ENCODE data around the gene CD8A. TPM values are rescaled to one million over a fixed set of nuclear protein-coding genes. Genes with fewer than 3 reads are reported as not detected.

CD8A gene
- polyA plus RNA-seq, 3 donors = 0.62 to 4.1 (median 1.7) TPM

DNA sequence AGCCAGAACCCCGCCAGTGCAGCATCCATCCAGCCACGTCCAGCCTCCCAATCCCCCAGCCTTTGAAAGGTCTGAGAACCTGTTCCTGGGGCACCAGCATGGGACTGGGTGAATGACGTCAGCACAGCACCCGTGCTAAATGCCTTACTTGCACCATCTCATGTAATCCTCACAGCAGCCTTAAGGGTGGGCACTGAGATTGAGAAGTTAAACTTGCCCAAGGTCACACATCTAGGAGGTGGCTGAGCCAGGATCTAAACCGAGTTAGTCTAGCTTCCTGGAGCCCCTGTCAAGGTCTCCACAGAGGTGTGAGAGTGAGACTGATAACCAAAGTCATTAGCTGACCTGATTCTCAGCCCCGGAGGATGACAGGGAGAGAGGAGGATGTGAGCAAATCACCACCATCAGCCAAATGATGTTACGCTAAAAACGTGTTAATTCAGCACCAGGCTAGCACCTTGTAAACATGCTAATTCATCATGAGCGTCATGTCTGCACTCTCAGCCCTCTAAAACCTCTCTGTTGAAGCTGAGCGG lies 4.6 kb downstream of the CD8A start:
- 39 to 62% (median 59%) methylated on average over 10 of the region's 10 CpGs for WGBS, 3 donors
- no peak overlapping the region for H3K27ac ChIP-seq (ENCODE audit: low read depth, low read length)

DNA sequence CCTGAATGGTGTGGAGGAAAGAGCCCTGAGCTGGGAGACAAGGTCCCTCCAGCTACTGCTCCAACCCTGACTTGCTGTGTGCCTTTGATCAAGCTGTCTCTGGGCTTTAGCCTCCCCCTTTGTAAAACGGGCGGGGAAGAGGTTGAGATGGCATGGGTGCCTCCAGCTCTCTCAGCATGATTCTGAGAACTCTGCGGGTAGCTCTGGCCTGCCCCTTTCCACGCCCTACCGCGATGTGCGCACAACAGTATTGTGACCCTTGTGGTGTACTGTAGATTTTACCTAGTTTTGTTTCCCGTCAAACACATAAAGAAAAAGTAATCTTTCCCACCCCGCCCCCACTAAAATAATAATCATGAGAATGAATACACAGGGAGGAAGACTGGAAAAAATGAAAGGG lies 5.3 kb downstream of the CD8A start:
- WGBS, 3 donors = 78 to 95% (median 92%) methylated on average over 9 of the region's 9 CpGs
- no peak overlapping the region for H3K27ac ChIP-seq (ENCODE audit: low read depth, low read length)

DNA sequence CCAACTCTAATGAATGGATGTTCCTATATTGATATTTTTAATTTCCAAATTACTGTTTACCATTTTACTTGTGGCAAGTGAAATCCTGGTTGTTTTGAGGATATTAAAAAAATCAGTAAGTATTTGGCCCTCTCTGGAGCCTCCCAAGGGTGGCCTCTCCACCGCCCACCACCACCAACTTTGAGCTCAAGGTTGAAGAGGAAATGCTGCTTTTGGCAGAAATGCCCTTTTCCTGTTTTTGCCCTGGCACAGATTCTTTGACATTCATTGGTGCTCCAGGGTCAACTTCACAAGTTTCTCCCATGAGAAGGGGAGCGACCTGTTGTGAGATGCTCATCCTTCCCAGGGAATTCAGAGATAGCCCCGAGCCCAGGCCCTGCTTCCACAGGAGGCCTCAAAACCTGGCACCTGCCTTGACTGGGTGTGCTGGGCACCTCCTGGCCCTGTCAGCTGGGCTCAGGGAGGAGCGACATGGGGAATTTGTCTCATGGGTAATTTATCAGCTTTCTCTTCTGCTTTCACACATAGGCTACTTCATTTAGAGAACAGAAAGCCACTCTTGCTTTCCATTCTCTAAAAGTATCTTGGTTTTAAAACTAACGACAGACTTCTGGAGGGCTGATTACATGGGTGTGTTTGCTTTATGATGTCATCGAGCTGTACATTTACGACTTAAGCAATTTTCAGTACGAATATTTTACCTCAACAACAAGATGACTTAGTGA lies 6.9 kb downstream of the CD8A start:
- H3K27ac ChIP-seq (ENCODE audit: low read depth, low read length) = no peak overlapping the region
- WGBS, 3 donors = 70 to 78% (median 74%) methylated on average over 8 of the region's 8 CpGs

DNA sequence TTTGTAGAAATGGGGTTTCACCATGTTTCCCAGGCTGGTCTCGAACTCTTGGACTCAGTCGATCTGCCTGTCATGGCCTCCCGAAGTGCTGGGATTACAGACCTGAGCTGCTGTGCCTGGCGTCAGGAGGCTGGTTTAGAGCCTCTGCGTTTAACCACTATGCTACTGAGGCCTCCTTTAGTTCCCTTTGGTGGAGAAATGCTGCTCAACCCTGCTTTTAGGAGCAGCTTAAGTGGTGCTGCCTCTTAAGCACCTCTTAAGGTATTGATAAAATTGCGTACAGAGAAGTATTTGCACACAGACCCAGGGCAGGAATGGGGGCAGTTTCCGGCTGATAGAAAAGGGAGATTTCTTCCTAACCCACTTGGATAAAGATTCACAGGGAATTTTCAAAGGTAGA lies 8.0 kb downstream of the CD8A start:
- WGBS, 3 donors = 85 to 90% (median 90%) methylated on average over 7 of the region's 7 CpGs
- H3K27ac ChIP-seq (ENCODE audit: low read depth, low read length) = no peak overlapping the region

DNA sequence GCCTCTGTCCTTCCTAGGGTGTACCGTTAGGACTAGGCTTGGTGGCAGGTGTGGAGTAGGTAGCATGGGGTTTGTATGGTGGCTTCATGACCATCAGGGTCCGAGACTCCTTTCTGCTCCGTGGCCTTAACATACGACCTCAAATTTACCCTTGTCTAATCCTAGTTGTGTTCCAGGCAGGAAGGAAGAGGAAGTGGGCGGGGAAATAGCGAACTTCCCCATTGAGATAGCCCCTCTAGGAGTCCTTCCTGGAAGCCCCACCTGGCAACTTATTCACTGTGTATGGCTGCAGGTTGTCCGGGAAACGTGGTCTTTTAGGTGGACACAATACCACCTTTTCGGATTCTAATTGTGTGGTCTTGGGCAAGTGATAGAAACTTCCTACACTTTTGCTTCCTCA lies 9.3 kb downstream of the CD8A start:
- no peak overlapping the region for H3K27ac ChIP-seq (ENCODE audit: low read depth, low read length)
- 59 to 80% (median 60%) methylated on average over 9 of the region's 9 CpGs for WGBS, 3 donors

DNA sequence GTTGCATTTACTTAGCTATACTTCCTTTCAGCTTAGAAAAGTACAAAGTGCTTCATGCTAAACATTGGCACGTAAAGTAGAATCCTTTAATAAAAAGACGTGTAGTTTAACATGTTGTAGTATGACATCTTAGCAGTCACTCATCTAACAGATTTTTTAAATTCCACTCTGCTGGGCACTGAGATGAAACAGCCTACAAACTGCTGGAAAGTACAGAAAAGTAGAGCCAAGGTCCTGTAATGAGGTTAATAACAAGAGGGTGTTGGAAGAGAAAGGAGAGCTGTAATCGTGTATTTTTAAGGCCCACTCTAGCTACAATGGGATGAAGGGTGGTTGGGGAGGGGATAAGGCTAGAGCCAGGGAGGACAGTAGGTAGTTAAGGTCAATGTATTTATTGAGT lies 10.7 kb downstream of the CD8A start:
- no peak overlapping the region for H3K27ac ChIP-seq (ENCODE audit: low read depth, low read length)
- WGBS, 3 donors = 61 to 78% (median 75%) methylated on average over 3 of the region's 3 CpGs

DNA sequence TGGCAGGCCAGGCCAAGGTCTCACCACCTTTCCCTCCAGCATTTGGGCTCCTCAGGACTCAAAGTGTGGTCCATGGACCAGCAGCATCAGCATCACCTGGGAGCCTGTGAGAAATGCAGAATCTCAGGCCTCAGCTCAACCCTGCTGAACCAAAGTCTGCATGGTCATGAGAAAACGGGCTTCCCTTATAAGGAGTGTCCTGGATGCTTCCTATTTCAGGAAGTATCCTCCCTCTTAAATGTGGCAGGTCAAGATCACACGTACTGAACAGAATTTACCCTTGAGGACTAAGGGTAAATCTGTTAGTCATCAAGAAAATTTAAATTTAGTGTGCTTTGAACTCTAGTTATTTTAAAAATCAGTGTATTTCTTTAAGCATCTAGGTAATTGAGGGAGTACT lies 11.8 kb downstream of the CD8A start:
- H3K27ac ChIP-seq (ENCODE audit: low read depth, low read length) = no peak overlapping the region
- WGBS, 3 donors = 29 to 61% (median 41%) methylated on average over 2 of the region's 2 CpGs

DNA sequence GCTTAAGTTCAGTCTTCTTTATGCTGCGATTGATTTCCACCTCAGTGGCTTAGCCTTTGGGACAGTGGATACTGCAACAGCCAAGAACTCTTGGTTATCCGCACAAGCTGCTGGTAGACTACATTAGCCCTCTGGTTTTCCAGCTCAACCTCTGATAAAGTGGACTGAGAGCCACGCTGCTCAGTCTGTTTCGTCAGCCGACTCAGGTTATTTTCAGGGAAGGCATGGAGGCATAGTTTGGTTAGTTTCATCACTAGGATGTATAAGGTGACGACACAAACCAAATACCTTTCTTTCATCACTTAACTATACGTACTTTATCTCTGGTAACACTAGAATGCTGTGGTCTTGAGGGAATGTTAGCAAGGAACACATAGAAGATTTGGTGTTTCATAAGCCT lies 14.2 kb downstream of the CD8A start:
- 86 to 96% (median 86%) methylated on average over 7 of the region's 7 CpGs for WGBS, 3 donors
- no peak overlapping the region for H3K27ac ChIP-seq (ENCODE audit: low read depth, low read length)

DNA sequence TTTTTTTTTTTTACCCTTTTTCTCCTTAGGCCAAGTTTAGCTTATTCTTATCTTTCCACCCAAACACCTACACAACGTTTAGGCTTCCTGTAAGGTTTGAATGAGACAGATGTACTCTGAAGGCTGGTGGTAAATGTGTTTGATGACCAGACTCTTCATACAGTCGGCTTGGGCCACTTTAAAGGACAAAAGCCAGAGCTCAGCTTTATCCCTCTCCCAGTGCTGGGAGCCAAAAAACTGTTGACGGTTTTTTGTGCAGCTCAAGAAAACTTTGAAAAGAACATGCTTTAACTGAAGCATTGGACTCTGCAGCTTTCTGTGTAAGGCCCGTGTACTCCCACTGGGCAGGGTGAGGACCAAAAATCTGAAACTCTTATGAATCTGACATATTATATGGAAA lies 15.4 kb downstream of the CD8A start:
- WGBS, 3 donors = 40 to 50% (median 46%) methylated on average over 4 of the region's 4 CpGs
- H3K27ac ChIP-seq (ENCODE audit: low read depth, low read length) = no peak overlapping the region

DNA sequence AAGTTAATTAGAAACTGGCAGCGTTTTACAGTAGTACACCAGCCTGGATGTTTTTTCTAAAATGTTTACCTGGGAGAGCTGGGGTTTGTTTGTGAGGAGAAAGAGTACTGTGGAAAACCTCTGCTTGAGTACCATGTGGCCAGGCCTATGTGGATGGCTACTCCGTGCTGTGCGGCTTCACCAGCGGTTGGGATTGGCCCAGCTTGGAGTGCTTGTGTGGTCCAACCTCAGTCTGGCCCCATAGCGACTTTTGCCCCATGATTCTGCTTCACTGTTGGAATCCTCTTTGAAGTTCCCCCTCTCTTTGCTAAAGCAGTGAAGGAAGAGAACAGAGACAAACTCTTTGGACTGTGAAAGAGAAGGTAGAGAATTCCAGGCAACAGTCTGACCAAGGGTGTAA lies 15.9 kb downstream of the CD8A start:
- 74 to 77% (median 75%) methylated on average over 5 of the region's 5 CpGs for WGBS, 3 donors
- H3K27ac ChIP-seq (ENCODE audit: low read depth, low read length) = no peak overlapping the region

DNA sequence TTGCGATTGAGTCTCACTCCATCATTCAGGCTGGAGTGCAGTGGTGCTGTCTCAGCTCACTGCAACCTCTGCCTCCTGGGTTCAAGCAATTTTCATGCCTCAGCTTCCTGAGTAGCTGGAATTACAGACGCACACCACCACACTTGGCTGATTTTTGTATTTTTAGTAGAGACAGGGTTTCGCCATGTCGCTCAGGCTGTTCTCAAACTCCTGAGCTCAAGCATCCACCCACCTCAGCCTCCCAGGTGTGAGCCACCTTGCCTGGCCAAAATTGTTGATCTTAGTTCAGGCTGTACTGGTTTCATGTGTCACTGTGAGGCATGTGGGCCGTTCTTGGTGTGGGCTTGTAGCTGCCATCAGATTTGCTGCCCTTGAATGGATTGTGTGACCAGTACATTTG lies 18.1 kb downstream of the CD8A start:
- 64 to 77% (median 75%) methylated on average over 5 of the region's 5 CpGs for WGBS, 3 donors
- no peak overlapping the region for H3K27ac ChIP-seq (ENCODE audit: low read depth, low read length)

DNA sequence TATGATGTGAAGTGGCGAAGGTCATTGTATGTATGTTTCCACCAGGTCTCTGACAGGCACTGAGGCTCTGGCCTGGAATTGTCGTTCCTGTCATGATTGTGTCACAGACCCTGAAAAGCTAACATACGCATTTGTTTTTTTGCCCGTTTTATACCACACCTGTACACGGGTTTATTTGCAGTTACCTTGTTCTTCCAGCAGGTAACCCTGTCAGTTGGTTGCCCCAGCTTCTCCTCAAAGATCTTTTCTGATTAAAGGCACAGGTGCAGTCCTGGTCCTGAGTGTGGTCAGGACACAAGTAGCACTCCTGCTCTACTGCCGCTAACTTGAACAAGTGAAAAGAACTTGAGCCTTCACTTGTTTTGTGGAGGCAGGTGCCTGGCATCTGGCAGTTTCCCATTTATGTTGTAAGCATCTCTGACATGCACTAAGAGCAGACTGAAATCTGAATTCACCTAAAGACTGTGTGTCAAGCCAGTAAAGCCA lies 19.9 kb downstream of the CD8A start:
- 68 to 93% (median 91%) methylated on average over 6 of the region's 6 CpGs for WGBS, 3 donors
- no peak overlapping the region for H3K27ac ChIP-seq (ENCODE audit: low read depth, low read length)

DNA sequence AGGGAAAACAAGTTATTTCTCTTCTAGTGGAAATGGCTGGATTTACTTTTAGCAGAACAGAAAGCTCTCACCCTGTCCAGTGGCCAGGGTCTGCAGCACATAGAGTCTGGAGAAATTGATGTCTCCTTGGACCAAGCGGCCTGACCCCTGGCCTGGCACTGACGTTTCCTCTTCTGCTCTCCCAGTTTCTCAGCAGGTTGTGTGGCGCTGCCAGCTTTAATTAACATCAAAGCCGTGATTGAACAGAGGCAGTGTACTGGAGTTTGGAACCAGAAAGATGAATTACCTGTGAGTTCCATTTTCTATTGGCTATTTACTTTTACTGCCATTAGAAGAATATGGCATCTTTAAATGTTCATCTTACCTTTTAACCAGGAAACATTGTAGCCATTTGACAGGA lies 20.9 kb downstream of the CD8A start:
- H3K27ac ChIP-seq (ENCODE audit: low read depth, low read length) = no peak overlapping the region
- 86 to 94% (median 89%) methylated on average over 4 of the region's 4 CpGs for WGBS, 3 donors

DNA sequence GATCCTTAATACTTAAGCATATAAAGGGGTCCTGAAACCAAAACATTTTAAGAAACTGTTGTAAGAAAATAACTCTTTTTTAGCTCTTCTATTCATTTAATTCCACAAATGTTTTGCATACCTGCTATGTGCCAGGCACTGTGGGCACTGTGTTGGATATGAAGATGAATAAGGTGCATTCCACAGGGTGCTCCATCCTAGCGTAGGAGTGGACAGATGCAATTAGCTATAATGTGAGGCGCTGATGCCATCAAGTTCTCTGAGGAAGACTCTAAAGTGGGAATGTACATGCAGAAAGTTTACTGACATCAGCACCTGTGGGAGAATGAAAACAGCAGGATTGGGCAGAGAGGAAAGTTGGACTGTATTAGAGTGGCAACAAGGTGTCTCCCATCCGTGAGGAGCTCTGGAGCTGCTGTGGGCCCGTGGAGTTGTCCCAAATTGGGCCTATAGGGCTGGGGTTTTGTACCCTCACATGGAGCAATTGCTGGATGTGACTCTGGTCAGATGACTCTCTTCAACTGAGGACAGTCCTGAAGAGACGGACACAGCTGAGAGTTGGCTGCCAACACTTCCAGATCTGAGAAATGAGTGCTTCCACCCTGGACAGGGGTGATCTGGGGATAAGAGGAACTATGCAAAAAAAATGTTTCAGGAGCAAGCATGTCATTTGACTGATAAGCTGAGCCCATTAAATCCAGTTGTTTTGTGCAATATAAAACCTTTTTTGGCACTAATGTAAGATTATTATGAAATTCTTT lies 22.3 kb downstream of the CD8A start:
- WGBS, 3 donors = 76 to 88% (median 76%) methylated on average over 5 of the region's 5 CpGs
- no peak overlapping the region for H3K27ac ChIP-seq (ENCODE audit: low read depth, low read length)

DNA sequence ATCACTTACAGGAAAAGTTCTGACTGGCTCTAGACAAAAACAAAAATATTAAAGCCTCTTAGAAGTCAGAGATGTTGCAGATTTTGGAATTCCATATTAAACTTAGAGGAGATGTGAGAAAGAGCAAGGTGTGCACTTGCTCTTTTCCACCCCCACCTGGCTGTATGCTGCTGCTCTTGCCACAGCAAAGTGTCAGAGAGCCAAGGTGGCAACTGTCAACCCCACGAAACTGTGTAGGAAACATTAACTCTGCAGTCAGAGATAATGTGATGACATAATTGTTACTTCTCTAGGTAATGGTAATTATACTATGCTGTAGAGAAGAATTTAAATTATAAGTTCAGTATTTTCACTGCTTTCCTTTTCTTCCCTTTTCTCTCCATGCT lies 25.4 kb downstream of the CD8A start:
- 57 to 78% (median 76%) methylated on average over 1 of the region's 1 CpG for WGBS, 3 donors
- no peak overlapping the region for H3K27ac ChIP-seq (ENCODE audit: low read depth, low read length)

DNA sequence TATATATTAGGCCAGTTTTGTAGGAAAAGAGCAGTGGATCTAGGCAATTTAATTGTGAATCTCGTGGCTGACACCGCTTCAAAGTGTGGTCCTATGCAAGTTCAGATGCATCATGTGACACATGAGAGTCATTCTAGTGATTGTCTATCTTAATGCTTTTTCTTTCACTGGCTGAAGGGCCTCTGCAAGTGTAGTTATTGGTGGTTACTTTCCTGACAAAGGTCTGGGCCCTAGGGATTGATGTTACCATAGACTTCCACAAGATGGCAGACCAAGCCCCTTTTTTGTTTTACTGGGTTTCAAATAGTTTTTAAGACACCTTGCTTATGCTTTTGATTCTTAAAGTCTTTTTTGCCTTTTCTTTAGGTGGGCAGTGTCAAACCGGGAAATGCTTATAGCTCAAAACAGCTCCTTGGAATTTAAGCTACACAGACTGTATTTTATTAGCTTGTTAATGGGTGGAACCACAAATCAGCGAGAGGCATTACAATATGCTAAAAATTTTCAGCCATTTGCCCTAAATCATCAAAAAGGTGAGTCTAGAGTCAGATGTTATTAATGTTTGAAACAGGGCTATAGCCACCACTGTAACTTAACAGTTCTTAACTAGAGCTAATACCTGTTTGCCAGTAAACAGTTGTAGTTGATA lies 25.9 kb downstream of the CD8A start:
- 72 to 81% (median 80%) methylated on average over 4 of the region's 4 CpGs for WGBS, 3 donors
- no peak overlapping the region for H3K27ac ChIP-seq (ENCODE audit: low read depth, low read length)

DNA sequence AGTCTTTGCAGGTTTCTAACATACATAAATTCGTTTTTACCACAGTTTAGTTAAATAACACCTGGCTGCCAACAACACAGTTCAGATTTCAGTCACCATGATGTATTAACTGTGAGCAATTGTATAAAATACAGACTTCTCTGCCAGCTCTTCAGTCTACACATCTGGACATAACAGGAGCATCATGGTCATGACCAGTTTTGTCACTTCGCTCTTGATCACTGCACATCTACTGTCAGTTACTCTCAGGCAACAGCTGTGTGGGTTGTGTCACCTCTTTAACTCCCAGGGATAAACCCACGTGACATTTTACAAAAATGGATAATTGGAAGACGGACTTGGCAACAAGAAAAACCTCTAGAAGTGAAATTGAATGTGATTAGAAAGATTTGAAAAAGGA lies 30.3 kb downstream of the CD8A start:
- H3K27ac ChIP-seq (ENCODE audit: low read depth, low read length) = no peak overlapping the region
- WGBS, 3 donors = 83 to 96% (median 90%) methylated on average over 4 of the region's 4 CpGs

DNA sequence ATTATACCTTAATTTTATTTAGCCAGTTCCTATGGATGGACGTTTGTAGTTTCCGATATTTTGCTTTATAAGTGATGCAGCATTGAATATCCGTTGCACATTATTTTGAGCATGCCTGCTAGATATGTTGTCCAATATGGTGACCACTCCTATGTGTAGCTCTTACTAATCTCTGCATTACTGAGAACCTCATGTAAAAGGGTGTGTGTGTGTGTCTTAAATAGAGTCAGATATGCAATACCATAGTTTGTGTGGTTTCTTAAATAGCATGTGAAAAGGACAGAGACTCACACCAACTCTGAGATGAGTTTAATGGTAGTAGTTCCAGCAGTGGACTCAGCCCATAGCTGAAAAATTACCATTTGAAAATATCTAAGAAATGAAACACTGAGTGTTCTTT lies 32.3 kb downstream of the CD8A start:
- H3K27ac ChIP-seq (ENCODE audit: low read depth, low read length) = no peak overlapping the region
- WGBS, 3 donors = 94 to 95% (median 94%) methylated on average over 3 of the region's 3 CpGs

DNA sequence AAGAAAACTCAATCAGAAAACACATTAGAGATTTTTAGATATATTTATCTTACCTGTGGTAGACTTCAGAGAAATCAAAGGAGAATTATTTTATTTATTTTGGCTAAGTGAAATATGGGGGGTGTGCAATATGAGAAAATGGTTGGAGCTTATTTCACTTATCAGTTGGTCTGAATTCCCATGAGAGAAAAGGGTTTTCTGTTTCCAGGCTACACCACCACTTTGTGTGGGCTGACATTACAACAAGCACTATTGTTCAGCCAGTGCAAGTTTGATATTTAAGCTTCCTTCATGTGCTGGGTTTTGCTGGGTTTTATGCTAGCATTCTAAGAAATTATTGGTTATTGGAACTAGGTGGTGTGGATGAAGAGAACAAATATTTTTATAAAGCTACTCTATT lies 37.1 kb downstream of the CD8A start:
- no peak overlapping the region for H3K27ac ChIP-seq (ENCODE audit: low read depth, low read length)

Data from adipose tissue (tissue), 3 donors.